Skeletal muscle tissue (tissue), 4 donors: ENCODE measurements around the gene PLA2G5. TPM values are rescaled to one million over a fixed set of nuclear protein-coding genes. Genes with fewer than 3 reads are reported as not detected.

Source experiments
- H3K27ac ChIP-seq: one replicate; pipeline ENCODE4 v1.7.0; 2013; ENCODE audit warnings: mild to moderate bottlenecking, low read depth, low read length, inconsistent platforms
- H3K27me3 ChIP-seq, 3 donors: one replicate each; pipeline ENCODE4 v1.7.0; 2013; ENCODE audit warnings: low read length in 3 of 3; ENCODE audit not compliant: control insufficient read depth in 3 of 3, insufficient read depth in 3 of 3
- H3K36me3 ChIP-seq, 3 donors: one replicate each; pipeline ENCODE4 v1.7.0; 2013; ENCODE audit warnings: low read length in 3 of 3; ENCODE audit not compliant: control insufficient read depth in 3 of 3, insufficient read depth in 3 of 3
- H3K4me1 ChIP-seq, 3 donors: one replicate each; pipeline ENCODE4 v1.7.0; 2013; ENCODE audit warnings: low read length in 3 of 3, mild to moderate bottlenecking in 3 of 3; ENCODE audit not compliant: control insufficient read depth in 3 of 3, insufficient read depth in 3 of 3
- H3K4me3 ChIP-seq, 3 donors: one replicate each; pipeline ENCODE4 v1.7.0; 2013; ENCODE audit warnings: low read length in 3 of 3
- H3K9ac ChIP-seq, 3 donors: one replicate each; pipeline ENCODE4 v1.7.0; 2013; ENCODE audit warnings: low read length in 3 of 3, mild to moderate bottlenecking in 3 of 3, moderate library complexity in 2 of 3, low read depth in 1 of 3
- H3K9me3 ChIP-seq, 3 donors: one replicate each; pipeline ENCODE4 v1.7.0; 2013; ENCODE audit warnings: low read length in 3 of 3; ENCODE audit not compliant: control insufficient read depth in 3 of 3
- total RNA-seq: library from RNA; depleted of rRNA; stranded (reverse); fragments of >200 nt; gene quantifications from one replicate; pipeline ENCODE4 v1.2.3, GENCODE V29; 2014
- donor health status: Osteomylitis.

Gene PLA2G5
- total RNA-seq, 1 donor from 2014 or later: 0.52 TPM

DNA sequence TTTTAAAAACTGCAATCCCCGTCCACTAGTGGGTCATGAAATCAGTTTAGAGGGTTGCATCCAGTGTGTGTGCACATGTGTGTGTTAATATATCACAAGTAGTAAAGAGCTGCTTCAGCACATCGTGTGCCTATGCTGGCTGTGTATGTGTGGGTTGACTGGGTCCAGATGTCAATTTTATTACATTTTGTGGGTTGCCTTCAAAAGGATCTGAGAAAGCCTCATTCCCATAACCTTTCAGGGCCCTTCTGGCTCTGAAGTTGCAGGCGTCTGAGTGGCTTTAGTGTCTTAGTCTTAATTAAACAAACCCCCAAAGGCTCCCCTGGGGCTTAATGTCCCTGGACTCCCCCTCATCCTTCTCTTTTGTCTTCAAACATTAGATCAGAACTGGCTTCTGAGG lies 29.5 kb downstream of the PLA2G5 start:
- H3K4me1 ChIP-seq: peaks cover 0 to 2% (median 0%) of the 10 kb centered on the region in 3 donors
- no peak overlapping the region for H3K9ac ChIP-seq
- H3K27ac ChIP-seq: no peak overlapping the region
- no peaks in the 10 kb centered on the region for H3K36me3 ChIP-seq
- H3K4me3 ChIP-seq: no peak overlapping the region
- H3K9me3 ChIP-seq: no peaks in the 10 kb centered on the region
- H3K27me3 ChIP-seq: peaks cover 0 to 8% (median 7%) of the 10 kb centered on the region in 3 donors

DNA sequence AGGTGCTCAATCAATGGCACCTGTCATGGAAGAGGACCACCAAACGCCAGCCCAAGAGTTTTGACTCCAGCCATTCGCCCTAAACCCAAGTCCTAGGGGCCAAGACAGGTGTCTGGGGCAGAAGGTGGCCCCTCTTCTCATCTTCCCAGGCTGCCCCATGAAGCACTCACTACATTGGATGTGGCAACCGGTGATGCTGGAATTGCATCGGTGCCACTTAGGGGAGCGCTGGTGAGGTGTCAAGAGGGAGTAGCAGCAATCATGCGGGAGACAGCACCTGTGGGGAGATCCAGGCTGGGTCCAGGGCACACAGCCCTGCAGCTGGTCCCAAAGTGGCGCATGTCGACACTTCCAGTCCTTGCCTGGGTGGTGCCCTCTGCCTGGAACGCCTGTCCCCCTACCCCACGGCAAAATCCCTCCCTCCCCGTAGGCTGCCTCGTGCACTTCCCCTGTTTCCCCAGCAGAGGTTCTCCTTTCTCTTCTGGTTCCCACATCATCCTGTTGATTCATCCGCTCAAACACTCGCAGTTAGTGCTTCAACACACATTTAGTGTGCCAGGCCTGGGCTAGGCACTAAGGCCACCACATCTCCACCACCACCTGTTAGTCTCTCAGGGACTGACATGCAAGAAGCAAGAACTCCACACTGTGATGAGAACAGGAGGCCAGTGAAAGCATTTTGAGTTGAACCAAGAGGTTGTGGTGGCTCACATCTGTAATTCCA lies 30.8 kb downstream of the PLA2G5 start:
- no peak overlapping the region for H3K4me3 ChIP-seq

DNA sequence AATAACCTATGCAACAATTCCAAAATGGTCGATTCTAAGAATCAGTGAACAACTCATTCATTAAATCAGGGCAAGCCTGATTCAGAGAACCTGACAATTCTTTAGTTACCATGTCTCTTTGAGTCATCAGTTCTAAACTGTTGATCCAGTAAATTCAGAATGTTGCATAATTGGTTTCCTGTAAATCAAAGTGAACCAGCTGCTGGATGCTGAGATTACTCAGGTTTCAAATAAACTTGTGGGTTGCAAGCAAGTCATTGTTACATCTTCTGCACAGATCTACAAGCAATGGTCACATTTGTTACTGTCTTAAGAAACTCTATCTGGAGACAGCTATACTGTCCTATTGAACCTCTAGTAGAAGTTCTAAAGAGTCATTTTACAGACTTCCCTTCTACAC lies 32.9 kb downstream of the PLA2G5 start:
- H3K4me1 ChIP-seq: no peaks in the 10 kb centered on the region
- no peaks in the 10 kb centered on the region for H3K9me3 ChIP-seq
- peaks cover 0 to 12% (median 7%) of the 10 kb centered on the region in 3 donors for H3K27me3 ChIP-seq
- no peak overlapping the region for H3K9ac ChIP-seq
- H3K27ac ChIP-seq: no peak overlapping the region
- no peaks in the 10 kb centered on the region for H3K36me3 ChIP-seq
- H3K4me3 ChIP-seq: no peak overlapping the region

More for the DNA sequence above, 30.8 kb downstream of the PLA2G5 start:
- Histone ChIP-seq H3K9ac (no peak overlapping the region), H3K27ac (no peak overlapping the region), H3K27me3 (peaks cover 0 to 8% (median 7%) of the 10 kb centered on the region in 3 donors), H3K9me3 (no peaks in the 10 kb centered on the region), H3K4me1 (peaks cover 0 to under 1% (median 0%) of the 10 kb centered on the region in 3 donors), H3K36me3 (no peaks in the 10 kb centered on the region)

DNA sequence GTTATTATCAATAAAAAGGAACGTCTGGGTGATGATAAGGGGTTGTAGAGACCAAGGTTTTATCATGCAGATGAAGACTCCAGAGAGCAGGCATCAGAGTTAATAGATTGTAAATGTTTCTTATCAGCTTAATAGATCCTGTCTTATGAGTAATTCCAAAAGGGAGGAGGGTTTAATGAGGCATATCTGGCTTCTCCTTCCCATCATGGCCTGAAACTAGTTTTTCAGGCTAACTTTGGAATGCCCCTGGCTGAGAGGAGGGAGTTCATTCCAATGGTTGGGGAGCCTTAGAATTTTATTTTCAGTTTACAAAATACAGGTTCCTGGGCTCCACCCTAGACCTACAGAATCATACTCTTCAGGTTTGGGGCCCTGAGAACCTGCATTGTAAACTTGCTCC lies 35.9 kb downstream of the PLA2G5 start:
- no peaks in the 10 kb centered on the region for H3K36me3 ChIP-seq
- H3K27me3 ChIP-seq: peaks cover 0 to 12% (median 0%) of the 10 kb centered on the region in 3 donors

DNA sequence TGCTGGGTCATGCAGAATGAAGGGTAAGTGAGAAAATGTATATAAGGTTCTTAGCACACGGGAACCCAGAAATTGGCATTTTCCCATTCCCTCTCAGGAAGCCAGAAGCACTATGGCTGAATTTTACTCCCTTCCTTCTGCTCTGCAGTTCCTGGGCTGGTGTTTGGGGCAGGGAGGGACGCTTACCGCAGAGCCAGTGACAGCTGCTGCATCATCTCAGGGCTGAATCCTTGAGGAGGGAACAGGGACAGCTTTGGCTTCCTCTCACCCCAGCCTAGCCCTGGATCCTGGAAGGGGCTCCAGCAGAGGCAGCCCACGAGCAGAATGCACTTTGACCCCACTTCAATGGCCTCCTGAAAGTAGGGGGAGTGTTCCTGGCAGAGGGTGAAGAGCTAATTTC lies 37.4 kb downstream of the PLA2G5 start:
- H3K27ac ChIP-seq: no peak overlapping the region
- H3K36me3 ChIP-seq: no peaks in the 10 kb centered on the region
- H3K27me3 ChIP-seq: peaks cover 0 to 12% (median under 1%) of the 10 kb centered on the region in 3 donors
- no peaks in the 10 kb centered on the region for H3K4me1 ChIP-seq
- no peak overlapping the region for H3K4me3 ChIP-seq
- no peak overlapping the region for H3K9ac ChIP-seq
- H3K9me3 ChIP-seq: no peaks in the 10 kb centered on the region

More for the DNA sequence above, 35.9 kb downstream of the PLA2G5 start:
- no peak overlapping the region for H3K4me3 ChIP-seq
- H3K9ac ChIP-seq: no peak overlapping the region
- no peaks in the 10 kb centered on the region for H3K4me1 ChIP-seq
- H3K9me3 ChIP-seq: no peaks in the 10 kb centered on the region
- no peak overlapping the region for H3K27ac ChIP-seq

DNA sequence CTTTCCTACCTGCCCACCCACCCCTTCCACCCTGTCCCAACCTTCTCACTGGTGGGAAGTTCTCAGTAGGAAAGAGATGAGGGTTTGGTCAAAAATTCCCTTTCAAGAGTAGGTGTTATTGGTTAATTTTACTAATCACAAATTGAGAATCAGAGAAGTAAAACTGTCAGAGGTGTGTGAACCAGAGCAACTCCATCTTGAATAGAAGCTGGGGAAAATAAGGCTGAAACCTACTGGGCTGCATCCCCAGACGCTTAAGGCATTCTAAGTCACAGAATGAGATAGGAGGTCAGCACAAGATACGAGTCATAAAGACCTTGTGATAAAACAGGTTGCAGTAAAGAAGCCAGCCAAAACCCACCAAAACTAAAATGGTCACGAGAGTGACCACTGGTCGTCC lies 37.8 kb downstream of the PLA2G5 start:
- H3K27ac ChIP-seq: no peak overlapping the region
- H3K9ac ChIP-seq: no peak overlapping the region
- H3K4me1 ChIP-seq: no peaks in the 10 kb centered on the region
- no peaks in the 10 kb centered on the region for H3K36me3 ChIP-seq
- no peak overlapping the region for H3K4me3 ChIP-seq
- H3K27me3 ChIP-seq: peaks cover 0 to 12% (median 5%) of the 10 kb centered on the region in 3 donors
- H3K9me3 ChIP-seq: no peaks in the 10 kb centered on the region

DNA sequence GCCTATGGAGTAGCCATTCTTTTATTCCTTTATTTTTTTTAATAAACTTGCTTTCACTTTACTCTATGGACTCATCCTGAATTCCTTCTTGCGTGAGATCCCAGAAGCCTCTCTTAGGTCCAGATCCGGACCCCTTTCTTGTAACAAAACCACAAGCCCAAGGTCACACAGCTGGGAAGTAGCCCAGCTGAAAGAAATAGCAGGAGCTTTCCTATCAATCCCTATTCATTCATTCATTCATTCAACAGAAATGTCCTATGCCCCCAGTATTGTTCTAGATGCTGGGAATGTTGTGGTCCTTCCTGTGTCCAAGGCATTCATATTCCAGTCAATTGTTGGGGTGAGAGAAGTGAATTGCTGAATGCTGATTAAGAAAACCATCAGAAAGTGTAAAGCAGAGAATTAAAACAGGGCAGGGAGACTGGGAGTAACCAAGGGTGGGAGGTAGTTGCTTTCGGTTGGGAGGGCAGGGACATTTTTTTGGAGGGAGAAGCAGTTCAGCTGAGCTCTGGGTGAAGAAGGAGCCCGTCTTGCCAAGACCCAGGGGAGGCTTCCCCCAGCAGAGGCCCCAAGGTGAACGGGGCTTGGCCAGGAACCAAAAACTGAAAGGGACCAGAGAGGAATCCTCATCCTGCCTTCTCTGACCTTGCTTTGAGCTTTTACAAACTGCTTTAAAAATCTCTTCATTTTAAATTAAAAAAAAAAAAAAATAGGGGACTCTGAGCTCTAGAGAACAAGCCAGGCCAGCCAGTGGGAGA lies 38.6 kb downstream of the PLA2G5 start:
- H3K36me3 ChIP-seq: no peaks in the 10 kb centered on the region
- H3K4me1 ChIP-seq: no peaks in the 10 kb centered on the region
- H3K27ac ChIP-seq: no peak overlapping the region
- no peaks in the 10 kb centered on the region for H3K9me3 ChIP-seq
- peaks cover 0 to 12% (median 10%) of the 10 kb centered on the region in 3 donors for H3K27me3 ChIP-seq
- H3K4me3 ChIP-seq: no peak overlapping the region
- no peak overlapping the region for H3K9ac ChIP-seq

DNA sequence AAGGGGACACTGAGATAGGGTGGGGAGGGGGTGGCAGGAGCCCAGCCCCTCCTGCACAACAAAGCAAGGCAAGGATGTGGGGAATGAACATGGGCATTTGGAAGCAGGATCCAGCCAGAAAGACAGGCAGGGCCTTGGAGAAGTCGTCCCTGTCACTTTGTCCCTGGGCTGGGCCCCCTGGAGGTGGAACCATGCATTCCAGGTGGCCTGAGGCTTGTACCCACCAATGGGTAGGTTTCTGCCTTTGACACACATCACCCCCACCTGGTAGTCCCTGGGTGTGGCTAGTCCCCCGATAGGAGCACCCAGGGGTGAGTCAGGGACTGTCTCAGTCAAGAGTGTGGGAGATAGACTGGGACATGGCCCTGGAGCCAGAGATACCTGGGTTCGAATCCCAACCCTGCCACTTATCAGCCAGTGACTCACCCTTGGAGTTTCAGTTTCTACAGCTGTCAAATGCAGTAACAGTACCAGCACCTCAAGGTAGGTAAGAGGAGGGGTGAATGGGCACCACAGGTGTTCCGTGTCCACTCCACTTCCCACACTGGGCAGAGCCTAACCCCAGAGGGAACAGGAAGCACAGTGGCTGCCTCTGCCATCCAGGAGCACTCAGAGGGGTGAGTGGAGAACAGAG lies 39.3 kb downstream of the PLA2G5 start:
- no peak overlapping the region for H3K4me3 ChIP-seq
- no peak overlapping the region for H3K27ac ChIP-seq
- H3K4me1 ChIP-seq: no peaks in the 10 kb centered on the region
- H3K36me3 ChIP-seq: no peaks in the 10 kb centered on the region
- H3K27me3 ChIP-seq: peaks cover 0 to 18% (median 17%) of the 10 kb centered on the region in 3 donors
- no peaks in the 10 kb centered on the region for H3K9me3 ChIP-seq
- no peak overlapping the region for H3K9ac ChIP-seq

DNA sequence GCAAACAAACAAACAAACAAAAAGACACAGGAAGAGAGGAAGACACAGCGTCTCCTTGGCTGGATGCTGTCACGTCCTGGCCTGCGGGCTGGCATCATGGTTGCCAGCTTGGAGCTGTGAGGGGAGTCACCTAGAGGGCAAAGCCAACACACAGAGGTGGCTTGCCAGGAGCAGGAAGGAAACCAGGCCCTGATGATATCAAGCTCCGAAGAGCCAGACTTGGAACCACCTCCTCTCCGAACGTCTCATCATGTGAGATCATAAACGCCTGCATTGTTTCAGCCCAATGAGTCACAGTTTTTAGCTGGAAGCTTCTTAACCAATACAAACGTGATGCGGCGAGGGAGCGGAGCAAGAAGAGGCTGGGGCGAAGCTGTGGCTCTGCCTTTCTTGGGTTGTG lies 40.7 kb downstream of the PLA2G5 start:
- H3K9ac ChIP-seq: no peak overlapping the region
- no peaks in the 10 kb centered on the region for H3K9me3 ChIP-seq
- no peak overlapping the region for H3K4me3 ChIP-seq
- no peaks in the 10 kb centered on the region for H3K36me3 ChIP-seq
- no peaks in the 10 kb centered on the region for H3K4me1 ChIP-seq
- H3K27ac ChIP-seq: no peak overlapping the region
- H3K27me3 ChIP-seq: peaks cover 3 to 29% (median 20%) of the 10 kb centered on the region in 3 donors

DNA sequence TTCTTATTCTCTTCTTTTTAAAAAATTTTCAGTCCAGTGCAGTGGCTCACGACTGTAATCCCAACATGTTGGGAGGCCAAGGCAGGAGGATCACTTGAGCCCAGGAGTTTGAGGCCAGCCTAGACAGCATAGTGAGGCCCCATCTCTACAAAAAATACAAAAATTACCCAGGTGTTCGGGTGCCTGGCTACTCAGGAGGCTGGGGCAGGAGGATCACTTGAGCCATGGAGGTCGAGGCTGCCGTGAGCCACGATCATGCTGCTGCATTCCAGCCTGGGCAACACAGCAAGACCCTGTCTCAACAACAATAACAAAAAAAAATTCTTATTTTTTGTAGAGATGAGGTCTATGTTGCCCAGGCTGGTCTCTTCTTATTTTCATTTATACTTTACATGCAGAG lies 41.5 kb downstream of the PLA2G5 start:
- Histone ChIP-seq H3K4me1 (no peaks in the 10 kb centered on the region), H3K9ac (no peak overlapping the region), H3K27ac (no peak overlapping the region), H3K27me3 (peaks cover 3 to 33% (median 20%) of the 10 kb centered on the region in 3 donors), H3K36me3 (no peaks in the 10 kb centered on the region), H3K9me3 (no peaks in the 10 kb centered on the region), H3K4me3 (no peak overlapping the region)
